ENCODE measurements around the gene SMIM13.

- TF ChIP-seq REST (IDR thresholded peaks at IDR 0.05; ENCODE audit: low read depth) (no peak), YY1 (IDR thresholded peaks at IDR 0.05; ENCODE audit: extremely low read depth, insufficient replicate concordance, low read depth, low read length) (no peak), EGR1 (IDR thresholded peaks at IDR 0.05; ENCODE audit: low read depth) (no peak), CTCF (IDR thresholded peaks at IDR 0.05 in 2 of 3, conservative IDR thresholded peaks at IDR 0.05 in 1 of 3; ENCODE audit: borderline replicate concordance in 1 of 3, insufficient read depth in 1 of 3, low read depth in 2 of 3, low read length in 2 of 3) (no peak)
These were observed 2.5 kb downstream of the SMIM13 start for GRCh38 chr6:11096109-11096508.

Data from HCT116 (cell line).